H9 (cell line): ENCODE measurements around the gene SLC4A2. TPM values are rescaled to one million over a fixed set of nuclear protein-coding genes. Genes with fewer than 3 reads are reported as not detected.

Experiments
- DNase-seq: peaks from one replicate; pipeline ENCODE4 v3.0.0-alpha.2; 2017
- H2AFZ ChIP-seq: one replicate; pipeline ENCODE4 v1.6.1; 2013; ENCODE audit warnings: mild to moderate bottlenecking, low read length, control low read depth, moderate library complexity
- H2AK5ac ChIP-seq: 2 replicates; pipeline ENCODE4 v1.6.1; 2013; ENCODE audit warnings: low read length, control low read depth, mixed read lengths; ENCODE audit not compliant: insufficient read length
- H2BK120ac ChIP-seq: one replicate; pipeline ENCODE4 v1.6.1; 2013; ENCODE audit warnings: low read depth, mild to moderate bottlenecking, low read length, control low read depth, inconsistent platforms; ENCODE audit not compliant: poor library complexity, severe bottlenecking
- H2BK12ac ChIP-seq: 2 replicates; pipeline ENCODE4 v1.6.1; 2013; ENCODE audit warnings: low read length, control low read depth, mixed read lengths, low read depth; ENCODE audit not compliant: insufficient read length
- H2BK15ac ChIP-seq: 2 replicates; pipeline ENCODE4 v1.6.1; 2013; ENCODE audit warnings: low read depth, low read length, control low read depth
- H2BK20ac ChIP-seq: one replicate; pipeline ENCODE4 v1.6.1; 2013; ENCODE audit warnings: low read depth, mild to moderate bottlenecking, low read length, control low read depth, inconsistent platforms; ENCODE audit not compliant: poor library complexity, severe bottlenecking
- H2BK5ac ChIP-seq: 2 replicates; pipeline ENCODE4 v1.6.1; 2013; ENCODE audit warnings: low read length, control low read depth, mixed read lengths; ENCODE audit not compliant: insufficient read length
- H3K14ac ChIP-seq: 2 replicates; pipeline ENCODE4 v1.6.1; 2013; ENCODE audit warnings: low read length, control low read depth; ENCODE audit not compliant: insufficient read depth
- H3K18ac ChIP-seq: 2 replicates; pipeline ENCODE4 v1.6.1; 2013; ENCODE audit warnings: low read depth, mild to moderate bottlenecking, mixed read lengths, low read length, control low read depth; ENCODE audit not compliant: insufficient read length
- H3K23ac ChIP-seq: 2 replicates; pipeline ENCODE4 v1.6.1; 2013; ENCODE audit warnings: low read length, control low read depth, mixed read lengths, low read depth; ENCODE audit not compliant: insufficient read length
- H3K23me2 ChIP-seq: 2 replicates; pipeline ENCODE4 v1.6.1; 2013; ENCODE audit warnings: low read depth, mild to moderate bottlenecking, mixed read lengths, low read length, control low read depth; ENCODE audit not compliant: insufficient read length, poor library complexity, severe bottlenecking
- H3K27ac ChIP-seq: 2 replicates; pipeline ENCODE4 v1.5.1; 2013; ENCODE audit warnings: low read length, control low read depth, mixed read lengths, low read depth; ENCODE audit not compliant: insufficient read length
- H3K27me3 ChIP-seq: 2 replicates; pipeline ENCODE4 v1.6.1; 2013; ENCODE audit warnings: low read length, control low read depth, inconsistent platforms; ENCODE audit not compliant: insufficient read depth
- H3K4ac ChIP-seq: 2 replicates; pipeline ENCODE4 v1.6.1; 2013; ENCODE audit warnings: low read depth, mild to moderate bottlenecking, control low read depth, inconsistent platforms, low read length, moderate library complexity
- H3K4me1 ChIP-seq: 2 replicates; pipeline ENCODE4 v1.6.1; 2013; ENCODE audit warnings: low read length, control low read depth, inconsistent platforms; ENCODE audit not compliant: insufficient read depth
- H3K4me2 ChIP-seq: 2 replicates; pipeline ENCODE4 v1.6.1; 2013; ENCODE audit warnings: low read length, control low read depth, mixed read lengths; ENCODE audit not compliant: insufficient read length, insufficient read depth
- H3K56ac ChIP-seq: 2 replicates; pipeline ENCODE4 v1.6.1; 2013; ENCODE audit warnings: low read depth, mild to moderate bottlenecking, mixed read lengths, low read length, control low read depth; ENCODE audit not compliant: insufficient read length
- H3K79me1 ChIP-seq: 2 replicates; pipeline ENCODE4 v1.6.1; 2013; ENCODE audit warnings: low read depth, mild to moderate bottlenecking, moderate library complexity, low read length, control low read depth, inconsistent platforms; ENCODE audit not compliant: insufficient read depth, poor library complexity, severe bottlenecking
- H3K79me2 ChIP-seq: 2 replicates; pipeline ENCODE4 v1.6.1; 2013; ENCODE audit warnings: low read length, control low read depth, inconsistent platforms; ENCODE audit not compliant: insufficient read depth
- H3K9ac ChIP-seq: 2 replicates; pipeline ENCODE4 v1.6.1; 2013; ENCODE audit warnings: low read length, control low read depth, mixed read lengths; ENCODE audit not compliant: insufficient read length; ENCODE audit errors: extremely low read depth
- H3K9me3 ChIP-seq: one replicate; pipeline ENCODE4 v1.6.1; 2013; ENCODE audit warnings: low read depth, low read length, inconsistent platforms; ENCODE audit not compliant: control insufficient read depth
- H3T11ph ChIP-seq: one replicate; pipeline ENCODE4 v1.6.1; 2013; ENCODE audit warnings: mild to moderate bottlenecking, low read length, control low read depth, inconsistent platforms
- H4K20me1 ChIP-seq: one replicate; pipeline ENCODE4 v1.6.1; 2013; ENCODE audit not compliant: control insufficient read depth, insufficient read length, insufficient read depth
- H4K5ac ChIP-seq: 2 replicates; pipeline ENCODE4 v1.6.1; 2013; ENCODE audit warnings: low read depth, mild to moderate bottlenecking, mixed read lengths, low read length, control low read depth; ENCODE audit not compliant: insufficient read length
- H4K8ac ChIP-seq: replicated peaks from 2 replicates; pipeline ENCODE4 v1.6.1; 2013; ENCODE audit warnings: low read length, control low read depth, mixed read lengths, low read depth; ENCODE audit not compliant: insufficient read length
- H4K91ac ChIP-seq: 2 replicates; pipeline ENCODE4 v1.6.1; 2013; ENCODE audit warnings: low read depth, mild to moderate bottlenecking, moderate library complexity, mixed read lengths, low read length, control low read depth; ENCODE audit not compliant: insufficient read length
- H3K27ac Mint-ChIP-seq, 3 experiments: 2 replicates in 2 of 3; 3 replicates in 1 of 3; pipeline ENCODE4 v1.8.0; 2020 to 2021; ENCODE audit warnings: mixed read lengths in 3 of 3, mild to moderate bottlenecking in 1 of 3, moderate library complexity in 1 of 3
- H3K27me3 Mint-ChIP-seq: 2 replicates; pipeline ENCODE4 v1.8.0; 2021; ENCODE audit warnings: low read depth, mild to moderate bottlenecking, moderate library complexity, mixed read lengths
- H3K36me3 Mint-ChIP-seq, 3 experiments: 2 replicates in 2 of 3; 3 replicates in 1 of 3; pipeline ENCODE4 v1.8.0; 2020 to 2021; ENCODE audit warnings: low read depth in 3 of 3, mixed read lengths in 3 of 3; ENCODE audit not compliant: insufficient read depth in 1 of 3
- H3K4me1 Mint-ChIP-seq, 2 experiments: 2 replicates each; pipeline ENCODE4 v1.8.0; 2020; ENCODE audit warnings: mixed read lengths in 2 of 2
- H3K4me3 Mint-ChIP-seq, 2 experiments: 2 replicates in 1 of 2; 3 replicates in 1 of 2; pipeline ENCODE4 v1.8.0; 2020 to 2021; ENCODE audit warnings: mild to moderate bottlenecking in 2 of 2, mixed read lengths in 2 of 2, moderate library complexity in 1 of 2
- H3K9me3 Mint-ChIP-seq, 2 experiments: 2 replicates in 1 of 2; 3 replicates in 1 of 2; pipeline ENCODE4 v1.8.0; 2020; ENCODE audit warnings: mild to moderate bottlenecking in 2 of 2, mixed read lengths in 2 of 2, moderate library complexity in 1 of 2
- CTCF ChIP-seq: fragments of 200-600 bp; sonication (generic); conservative IDR thresholded peaks from 3 replicates; pipeline ENCODE4 v1.8.0; 2021; ENCODE audit warnings: antibody characterized with exemption, mild to moderate bottlenecking
- WGBS: extraction: QIAGEN DNeasy Blood & Tissue Kit; methylation state at CpG from one replicate; pipeline ENCODE4 v1.1.7; 2013; ENCODE audit warnings: missing lambda C conversion rate, low lambda C conversion rate, mixed read lengths; ENCODE audit not compliant: insufficient read length; ENCODE audit errors: extremely low coverage; 5-methylcytosine and 5-hydroxymethylcytosine counted together
- total RNA-seq: library from RNA; stranded (reverse); gene quantifications from 2 replicates; pipeline ENCODE4 v1.2.1, GENCODE V29; 2021

SLC4A2 gene
- total RNA-seq, 1 experiment from 2014 or later = 136 TPM

- WGBS = no CpG with 5 or more reads among the region's 22 CpGs
- H3K27ac ChIP-seq = no peak overlapping the region
- H3K9ac ChIP-seq = no peak overlapping the region
- H3K4me2 ChIP-seq = no peak overlapping the region
- no peak overlapping the region for H2AK5ac ChIP-seq
- Mint-ChIP-seq H3K9me3 (no peaks in the 10 kb centered on the region), H3K4me3 (peak overlapping the region in 1 of 2 experiments; percentile 62; a peak in 2 of 5 replicates), H3K27me3 (peaks cover 1% of the 10 kb centered on the region; the same call in 1 of the 2 replicates), H3K36me3 (peaks cover 19 to 43% (median 41%) of the 10 kb centered on the region in 3 experiments), H3K4me1 (peaks cover 24 to 31% of the 10 kb centered on the region in 2 experiments), H3K27ac (peak overlapping the region in 1 of 3 experiments; percentile 72; a peak in 3 of 7 replicates)
- no peaks in the 10 kb centered on the region for H3K9me3 ChIP-seq
- H3K14ac ChIP-seq = no peak overlapping the region
- no peak overlapping the region for H2AFZ ChIP-seq
- no peaks in the 10 kb centered on the region for H3K4me1 ChIP-seq
- no peak overlapping the region for H2BK120ac ChIP-seq
- no peak overlapping the region for H4K8ac ChIP-seq
- no peak overlapping the region for H3K56ac ChIP-seq
- no peak for TF ChIP-seq CTCF
- H3K79me1 ChIP-seq = no peaks in the 10 kb centered on the region
- no peak overlapping the region for H4K91ac ChIP-seq
- no peak overlapping the region for H2BK20ac ChIP-seq
- H3T11ph ChIP-seq = no peak overlapping the region
- no peaks in the 10 kb centered on the region for H4K20me1 ChIP-seq
- no peaks in the 10 kb centered on the region; the same call in 1 of the 2 replicates for H3K79me2 ChIP-seq
- no peak overlapping the region for H2BK5ac ChIP-seq
- H3K27me3 ChIP-seq = no peaks in the 10 kb centered on the region
- no peak for DNase-seq
- no peak overlapping the region for H4K5ac ChIP-seq
- H3K4ac ChIP-seq = no peak overlapping the region
- no peak overlapping the region for H2BK15ac ChIP-seq
- no peak overlapping the region for H2BK12ac ChIP-seq
- H3K23me2 ChIP-seq = no peaks in the 10 kb centered on the region
- H3K18ac ChIP-seq = no peak overlapping the region
- no peak overlapping the region for H3K23ac ChIP-seq
Measured at GRCh38 chr7:151075978-151076426, 16.6 kb downstream of the SLC4A2 start.
